DMS79 (cell line): ENCODE results near the gene KIFC1.
"Not testable (repeated sequence)": the region's sequence is repeated elsewhere in the genome, so short reads cannot be mapped to it uniquely, and the experiment has no call there.

Experiments used
- DNase-seq: peaks from one replicate; lab custom pipeline; 2025; lab: John Stamatoyannopoulos, UW

Gene KIFC1

DNA sequence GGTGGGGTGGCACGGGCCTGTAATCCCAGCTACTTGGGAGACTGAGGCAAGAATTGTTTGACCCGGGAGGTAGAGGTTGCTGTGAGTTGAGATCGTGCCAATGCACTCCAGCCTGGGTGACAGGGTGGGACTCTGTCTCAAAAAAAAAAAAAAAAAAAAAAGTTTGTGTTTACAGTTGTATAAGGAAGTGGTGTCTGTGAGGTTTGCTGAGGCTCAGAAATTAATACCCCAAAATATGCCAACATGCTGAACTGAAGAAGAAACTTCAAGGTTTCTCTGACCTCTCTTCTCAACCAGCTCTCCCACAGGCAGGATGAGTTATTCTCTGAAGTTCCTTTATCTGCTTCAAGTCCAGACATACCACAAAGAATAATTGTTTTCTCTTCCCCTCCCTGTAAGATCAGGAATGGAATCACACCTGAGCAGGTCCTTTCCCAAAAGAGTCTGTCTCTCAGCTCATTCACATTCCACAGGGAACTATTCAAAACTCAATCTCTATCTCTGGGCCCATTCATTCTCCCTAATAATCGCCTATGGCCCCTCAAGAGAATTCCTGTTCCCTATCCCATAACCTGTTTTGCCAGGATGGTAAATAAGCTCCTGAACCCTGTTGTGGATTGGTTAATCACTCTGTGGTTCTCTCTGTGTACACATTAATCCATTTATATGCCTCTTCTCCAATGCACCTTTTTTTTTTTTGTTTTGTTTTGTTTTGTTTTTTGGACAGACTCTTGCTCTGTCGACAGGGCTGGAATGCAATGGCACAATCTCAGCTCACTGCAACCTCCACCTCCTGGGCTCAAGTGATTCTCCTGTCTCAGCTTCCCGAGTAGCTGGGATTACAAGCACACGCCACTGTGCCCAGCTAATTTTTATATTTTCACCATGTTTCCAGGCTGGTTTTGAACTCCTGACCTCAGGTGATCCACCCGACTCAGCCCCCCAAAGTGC is 17.4 kb upstream of the KIFC1 start:
- DNase-seq: no peak

GRCh38 chr6:33375143-33375671 is 16.4 kb upstream of the KIFC1 start:
- no peak for DNase-seq

GRCh38 chr6:33377171-33377570 is 14.5 kb upstream of the KIFC1 start:
- no peak for DNase-seq

DNA sequence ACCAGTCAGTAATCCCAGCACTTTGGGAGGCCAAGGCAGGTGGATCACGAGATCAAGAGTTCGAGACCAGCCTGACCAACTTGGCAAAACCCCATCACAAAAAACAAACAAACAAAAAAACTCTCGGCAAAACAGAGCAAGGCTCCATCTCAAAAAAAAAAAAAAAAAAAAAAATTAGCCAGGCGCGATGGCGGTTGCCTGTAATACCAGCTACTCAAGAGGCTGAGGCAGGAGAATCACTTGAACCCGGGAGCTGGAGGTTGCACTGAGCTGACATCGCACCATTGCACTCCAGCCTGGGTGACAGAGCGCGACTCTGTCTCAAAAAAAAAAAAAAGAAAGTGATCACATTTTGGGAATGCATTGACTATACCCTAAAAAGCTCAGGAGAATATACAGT is 12.4 kb upstream of the KIFC1 start:
- not testable (repeated sequence) for DNase-seq

DNA sequence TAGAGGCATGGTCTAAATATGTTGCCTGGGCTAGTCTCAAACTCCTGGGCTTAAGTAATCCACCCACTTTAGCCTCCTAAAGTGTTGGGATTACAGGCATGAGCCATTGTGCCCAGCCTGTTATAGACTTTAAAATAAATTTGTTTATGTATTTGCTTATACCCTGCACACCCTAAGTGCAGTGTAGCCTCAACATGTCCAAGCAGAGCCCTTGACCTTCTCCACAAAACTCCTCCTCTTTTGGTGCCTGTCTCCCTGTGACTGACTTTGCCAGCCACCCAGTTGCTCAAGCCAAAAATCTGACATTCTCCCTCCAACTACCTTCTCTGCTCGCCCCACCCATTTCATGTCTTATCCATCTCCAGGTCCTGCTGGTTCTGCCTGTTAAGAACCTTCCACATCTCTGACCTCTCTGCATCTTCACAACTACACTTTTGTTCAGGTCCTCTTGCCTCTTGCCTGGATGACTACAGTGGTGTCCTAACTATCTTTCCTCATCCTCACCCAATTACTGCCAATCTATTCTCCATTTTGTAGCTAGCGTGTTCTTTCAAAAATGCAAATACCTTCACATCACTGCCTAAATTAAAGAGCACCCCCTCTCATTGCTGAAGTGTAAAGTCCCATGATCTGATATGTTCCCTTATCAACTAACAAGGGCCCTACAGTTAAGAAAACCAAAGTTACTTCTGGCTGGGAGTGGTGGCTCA is 11.2 kb upstream of the KIFC1 start:
- no peak for DNase-seq

DNA sequence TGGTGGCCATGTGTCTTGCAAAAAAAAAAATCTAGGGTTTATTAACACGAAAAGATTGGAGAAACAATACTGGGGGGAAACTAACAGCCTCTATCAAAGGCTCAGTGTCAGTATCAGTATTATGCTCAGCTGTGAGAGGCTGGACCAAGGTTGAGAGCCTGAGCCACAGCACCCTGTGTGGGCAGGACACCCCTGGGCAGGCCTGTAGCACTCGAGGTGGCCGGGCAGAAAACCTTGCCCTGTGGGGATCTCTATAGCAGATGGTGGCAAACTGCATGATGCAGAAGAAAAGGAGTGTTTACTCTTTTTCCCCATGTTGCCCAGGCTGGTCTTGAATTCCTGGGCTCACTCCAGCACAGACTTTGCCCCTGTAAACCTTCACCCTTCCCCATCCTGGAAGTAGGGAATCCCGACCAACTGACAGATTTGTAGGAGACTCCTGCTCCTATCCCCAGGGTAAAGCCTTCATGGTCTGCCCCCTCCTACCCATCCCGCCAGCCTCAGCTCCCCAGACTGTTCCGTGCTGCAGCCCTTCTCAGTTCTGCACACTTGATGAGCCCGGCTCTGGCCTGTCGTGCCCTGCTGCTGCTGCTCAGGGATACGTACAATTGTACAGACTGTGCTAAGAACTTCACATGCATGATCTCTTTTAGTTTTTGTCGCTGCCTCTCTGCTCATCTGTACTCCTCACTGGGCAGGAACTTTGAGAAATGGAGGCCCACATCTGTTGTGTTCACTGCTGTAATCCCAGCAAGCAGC is 8.0 kb upstream of the KIFC1 start:
- no peak for DNase-seq

- DNase-seq: no peak
Observed at GRCh38 chr6:33384581-33385020, 7.0 kb upstream of the KIFC1 start.

GRCh38 chr6:33390173-33390572 is 1.4 kb upstream of the KIFC1 start:
- DNase-seq: no peak

DNA sequence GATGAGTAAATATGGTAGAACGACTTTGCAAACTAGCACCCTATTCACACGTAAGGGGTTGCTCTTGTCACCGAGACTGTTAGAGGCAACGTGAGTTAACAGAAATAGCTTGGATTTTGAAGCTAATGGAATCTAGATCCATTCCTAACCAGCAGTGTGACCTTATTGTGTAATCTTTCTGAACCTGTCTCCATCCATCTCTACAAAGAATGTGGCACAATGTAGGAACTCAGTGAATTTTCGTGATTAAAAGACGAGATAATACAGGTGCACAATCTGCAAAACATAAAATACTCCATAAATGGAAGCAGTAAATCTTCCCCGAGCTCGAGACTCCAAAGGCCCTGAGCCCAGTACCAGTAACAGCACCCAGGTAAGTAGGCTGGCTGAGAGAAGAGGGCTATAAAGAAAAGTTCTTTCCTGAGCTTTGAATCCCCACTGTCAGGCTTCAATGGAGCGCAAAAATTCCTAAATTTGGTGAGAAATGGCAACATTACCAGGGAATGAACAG is 801 bp upstream of the KIFC1 start:
- no peak for DNase-seq

DNA sequence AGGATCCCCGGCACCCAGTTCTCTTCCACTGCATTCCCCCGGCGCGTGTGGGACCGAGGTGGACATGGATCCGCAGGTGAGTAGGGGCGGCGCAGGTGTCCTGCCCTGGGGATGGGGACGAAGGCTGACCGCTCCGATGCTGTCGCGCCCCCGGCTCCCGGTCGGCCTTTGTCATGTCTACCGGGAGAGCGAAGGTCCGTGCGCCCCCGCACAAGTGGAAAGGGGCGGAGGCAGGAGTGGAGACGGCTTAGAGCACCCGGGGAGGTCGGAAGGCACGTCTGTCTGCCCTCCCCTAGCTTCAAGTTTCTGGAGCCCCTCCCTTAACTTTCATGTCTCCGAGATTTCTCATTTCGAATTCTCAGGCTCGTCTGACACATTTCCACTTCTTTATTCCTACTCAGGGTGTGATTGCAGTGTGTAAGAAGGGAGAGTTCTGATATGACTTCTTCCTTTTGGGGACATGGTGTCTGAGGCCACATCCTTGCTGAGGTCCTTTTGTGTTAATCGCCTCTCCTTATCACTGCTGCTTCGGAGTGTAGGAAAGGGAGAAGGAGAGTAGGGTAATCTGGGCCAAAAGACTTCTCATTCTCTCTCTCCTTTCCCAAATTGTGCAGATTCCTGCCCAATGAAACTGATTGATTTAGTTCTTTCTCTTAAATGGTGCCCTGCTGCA is 435 bp downstream of the KIFC1 start:
- no peak for DNase-seq

DNA sequence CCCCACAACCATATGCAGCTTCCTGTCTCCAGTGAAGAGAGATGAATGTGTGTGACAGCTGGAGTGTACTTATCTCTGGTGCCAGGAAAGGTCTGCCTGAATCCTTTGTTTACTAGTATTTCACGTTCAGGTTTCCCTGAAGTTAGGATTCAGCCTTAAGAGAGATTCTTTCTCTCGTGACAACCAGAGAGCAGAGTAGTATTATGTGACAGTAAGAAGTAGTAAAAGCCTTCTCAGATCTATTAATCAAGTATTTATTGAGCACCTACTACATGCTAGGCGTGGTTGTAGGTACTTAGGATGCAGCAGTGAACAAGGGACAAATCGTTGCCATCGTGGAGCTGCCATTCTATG is 949 bp downstream of the KIFC1 start:
- peak; percentile 9 for DNase-seq

- no peak for DNase-seq
Observed at GRCh38 chr6:33392979-33393378, 1.4 kb downstream of the KIFC1 start.

GRCh38 chr6:33397541-33397940 is 5.9 kb downstream of the KIFC1 start:
- no peak for DNase-seq

DNA sequence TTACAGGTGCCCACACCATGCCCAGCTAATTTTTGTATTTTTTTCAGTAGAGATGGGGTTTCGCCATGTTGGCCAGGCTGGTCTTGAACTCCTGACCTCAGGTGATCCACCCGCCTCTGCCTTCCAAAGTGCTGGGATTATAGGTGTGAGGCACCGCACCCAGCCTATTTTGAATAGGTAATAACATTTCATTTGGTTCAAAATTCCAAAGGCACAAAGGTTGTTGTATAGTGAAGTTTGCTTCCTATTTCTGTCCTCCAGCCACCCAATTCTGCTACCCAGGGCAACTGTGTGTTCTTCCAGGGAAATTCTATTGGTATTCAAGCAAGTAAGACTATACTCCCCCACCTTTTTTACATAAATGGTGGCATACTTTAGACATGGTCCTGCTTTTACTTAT is 7.0 kb downstream of the KIFC1 start:
- DNase-seq: not testable (repeated sequence)

GRCh38 chr6:33399881-33400280 is 8.3 kb downstream of the KIFC1 start:
- DNase-seq: not testable (repeated sequence)

DNA sequence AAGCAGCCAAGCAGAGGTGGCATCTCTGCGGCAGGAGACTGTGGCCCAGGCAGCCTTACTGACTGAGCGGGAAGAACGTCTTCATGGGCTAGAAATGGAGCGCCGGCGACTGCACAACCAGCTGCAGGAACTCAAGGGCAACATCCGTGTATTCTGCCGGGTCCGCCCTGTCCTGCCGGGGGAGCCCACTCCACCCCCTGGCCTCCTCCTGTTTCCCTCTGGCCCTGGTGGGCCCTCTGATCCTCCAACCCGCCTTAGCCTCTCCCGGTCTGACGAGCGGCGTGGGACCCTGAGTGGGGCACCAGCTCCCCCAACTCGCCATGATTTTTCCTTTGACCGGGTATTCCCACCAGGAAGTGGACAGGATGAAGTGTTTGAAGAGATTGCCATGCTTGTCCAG is 13.3 kb downstream of the KIFC1 start:
- no peak for DNase-seq

DNA sequence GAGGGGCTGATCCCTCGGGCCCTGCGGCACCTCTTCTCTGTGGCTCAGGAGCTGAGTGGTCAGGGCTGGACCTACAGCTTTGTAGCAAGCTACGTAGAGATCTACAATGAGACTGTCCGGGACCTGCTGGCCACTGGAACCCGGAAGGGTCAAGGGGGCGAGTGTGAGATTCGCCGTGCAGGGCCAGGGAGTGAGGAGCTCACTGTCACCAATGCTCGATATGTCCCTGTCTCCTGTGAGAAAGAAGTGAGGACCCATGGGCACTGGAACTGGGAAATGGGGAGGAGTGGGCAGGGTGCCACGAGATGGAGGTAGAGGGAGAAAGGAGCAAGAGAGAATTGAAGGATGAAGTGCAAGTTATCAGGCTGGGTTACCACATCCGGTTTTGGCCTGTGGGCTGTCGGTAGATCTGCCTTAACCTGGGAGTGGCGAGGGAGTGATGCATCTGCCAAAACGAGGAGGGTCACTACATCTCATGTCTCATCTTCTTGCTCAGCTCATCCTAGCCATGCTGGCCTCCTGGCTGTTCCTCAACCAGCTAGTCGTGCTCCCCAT is 13.8 kb downstream of the KIFC1 start:
- DNase-seq: no peak

DNA sequence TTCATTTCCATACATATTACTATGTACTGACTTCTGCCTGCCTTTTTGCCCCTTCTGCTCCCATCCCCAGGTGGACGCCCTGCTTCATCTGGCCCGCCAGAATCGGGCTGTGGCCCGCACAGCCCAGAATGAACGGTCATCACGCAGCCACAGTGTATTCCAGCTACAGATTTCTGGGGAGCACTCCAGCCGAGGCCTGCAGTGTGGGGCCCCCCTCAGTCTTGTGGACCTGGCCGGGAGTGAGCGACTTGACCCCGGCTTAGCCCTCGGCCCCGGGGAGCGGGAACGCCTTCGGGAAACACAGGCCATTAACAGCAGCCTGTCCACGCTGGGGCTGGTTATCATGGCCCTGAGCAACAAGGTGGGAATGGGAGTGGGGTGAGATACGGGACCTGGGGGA is 14.5 kb downstream of the KIFC1 start:
- no peak for DNase-seq

DNA sequence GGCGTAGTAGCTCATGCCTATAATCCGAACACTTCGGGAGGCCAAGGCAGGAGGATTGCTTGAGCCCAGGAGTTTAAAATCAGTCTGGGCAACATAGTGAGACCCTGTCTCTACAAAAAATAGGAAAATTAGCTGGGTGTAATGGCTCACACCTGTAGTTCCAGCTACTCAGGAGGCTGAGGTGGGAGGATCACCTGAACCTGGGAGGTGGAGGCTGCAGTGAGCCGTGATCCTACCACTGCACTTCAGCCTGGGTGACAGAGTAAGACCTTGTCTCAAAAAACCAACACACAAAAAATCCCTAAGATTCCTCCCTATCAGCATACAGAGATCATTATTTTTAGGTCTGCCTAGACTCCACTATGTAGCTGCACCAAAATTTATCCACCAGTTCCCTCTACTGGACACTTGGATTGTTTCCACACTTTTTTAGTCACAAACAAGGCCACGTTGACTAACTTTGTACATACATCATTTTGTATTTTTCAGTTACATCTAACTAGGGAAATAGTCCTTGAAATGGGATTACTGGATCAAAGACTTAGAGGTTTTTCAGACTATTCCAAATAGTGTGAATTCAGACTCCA is 15.6 kb downstream of the KIFC1 start:
- DNase-seq: no peak

DNA sequence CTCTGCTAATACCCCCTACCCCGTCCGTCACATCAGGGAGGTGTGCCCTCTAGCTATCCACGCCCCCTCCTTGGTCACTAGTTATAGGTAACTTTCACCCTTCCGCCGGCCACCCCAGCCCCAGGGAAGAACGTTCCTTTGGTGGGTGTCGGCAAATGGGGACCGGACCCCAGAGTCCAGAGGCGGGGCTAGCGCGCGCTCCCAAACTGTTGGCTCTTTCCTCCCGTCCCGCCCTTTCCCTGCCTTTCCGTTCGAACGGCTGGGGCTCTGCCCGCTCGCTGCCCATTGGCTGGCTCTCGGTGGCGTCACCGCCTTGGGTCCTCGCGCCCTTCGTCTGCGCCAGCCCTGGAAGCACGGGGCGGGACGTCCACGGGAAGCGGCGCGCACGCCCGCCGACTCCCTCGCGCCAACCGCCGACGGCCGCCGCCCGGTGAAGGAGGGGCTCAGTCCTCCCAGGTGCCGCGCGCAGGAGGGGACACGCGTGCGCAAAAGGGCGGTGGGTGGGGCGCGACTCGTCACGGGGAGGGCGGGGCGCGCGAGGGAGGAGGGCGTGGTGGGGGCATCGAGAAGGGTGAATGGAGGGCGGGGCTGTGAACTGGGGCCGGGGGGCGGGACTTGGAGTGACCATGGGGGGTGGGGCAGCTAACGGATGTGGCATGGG is 18.6 kb downstream of the KIFC1 start:
- DNase-seq: peak; percentile 95
